Coronary artery (tissue), 2 donors: ENCODE results near the gene TERT.
A peak's percentile ranks its signal among the peaks of the same experiment; 100 is the strongest.

Experiments
- DNase-seq: peaks from one replicate; pipeline ENCODE4 v3.0.0-alpha.2; 2017; ENCODE audit warnings: low spot score
- H3K27ac ChIP-seq, 2 donors: fragments of 200-600 bp; sonication (generic); one replicate each; pipeline ENCODE4 v1.5.1; 2016 to 2019
- H3K4me3 ChIP-seq: fragments of 200-600 bp; sonication (generic); 2 replicates; pipeline ENCODE4 v1.5.1; 2016; ENCODE audit warnings: mild to moderate bottlenecking, moderate library complexity
- TF ChIP-seq, protein P1 (sequence below): fragments of 200-600 bp; sonication (generic); IDR thresholded peaks from one replicate; pipeline ENCODE4 v1.5.1; 2019; ENCODE audit warnings: antibody characterized with exemption

TERT gene

DNA sequence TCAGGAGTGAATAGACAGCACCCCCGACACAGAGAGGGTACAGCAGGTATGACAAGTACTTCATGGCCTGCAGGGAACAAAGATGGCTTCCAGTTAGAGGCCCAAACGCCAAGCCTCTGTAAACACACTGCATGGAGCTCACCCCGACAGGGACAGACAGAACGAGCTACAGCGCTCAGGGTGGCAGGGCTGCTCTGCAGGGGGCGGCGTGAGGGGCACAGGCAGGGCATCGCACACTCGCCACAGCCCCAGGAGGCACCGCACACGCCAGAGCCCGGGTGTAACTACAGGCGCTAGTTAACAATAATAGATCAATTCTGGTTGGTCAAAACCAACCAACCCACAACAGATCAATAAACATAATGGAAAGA lies 28.9 kb upstream of the TERT start:
- TF ChIP-seq, protein P1, sequence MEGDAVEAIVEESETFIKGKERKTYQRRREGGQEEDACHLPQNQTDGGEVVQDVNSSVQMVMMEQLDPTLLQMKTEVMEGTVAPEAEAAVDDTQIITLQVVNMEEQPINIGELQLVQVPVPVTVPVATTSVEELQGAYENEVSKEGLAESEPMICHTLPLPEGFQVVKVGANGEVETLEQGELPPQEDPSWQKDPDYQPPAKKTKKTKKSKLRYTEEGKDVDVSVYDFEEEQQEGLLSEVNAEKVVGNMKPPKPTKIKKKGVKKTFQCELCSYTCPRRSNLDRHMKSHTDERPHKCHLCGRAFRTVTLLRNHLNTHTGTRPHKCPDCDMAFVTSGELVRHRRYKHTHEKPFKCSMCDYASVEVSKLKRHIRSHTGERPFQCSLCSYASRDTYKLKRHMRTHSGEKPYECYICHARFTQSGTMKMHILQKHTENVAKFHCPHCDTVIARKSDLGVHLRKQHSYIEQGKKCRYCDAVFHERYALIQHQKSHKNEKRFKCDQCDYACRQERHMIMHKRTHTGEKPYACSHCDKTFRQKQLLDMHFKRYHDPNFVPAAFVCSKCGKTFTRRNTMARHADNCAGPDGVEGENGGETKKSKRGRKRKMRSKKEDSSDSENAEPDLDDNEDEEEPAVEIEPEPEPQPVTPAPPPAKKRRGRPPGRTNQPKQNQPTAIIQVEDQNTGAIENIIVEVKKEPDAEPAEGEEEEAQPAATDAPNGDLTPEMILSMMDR, result no peak
- Histone ChIP-seq H3K4me3 (no peak overlapping the region), H3K27ac (no peak overlapping the region)
- DNase-seq, result peak; percentile 61

DNA sequence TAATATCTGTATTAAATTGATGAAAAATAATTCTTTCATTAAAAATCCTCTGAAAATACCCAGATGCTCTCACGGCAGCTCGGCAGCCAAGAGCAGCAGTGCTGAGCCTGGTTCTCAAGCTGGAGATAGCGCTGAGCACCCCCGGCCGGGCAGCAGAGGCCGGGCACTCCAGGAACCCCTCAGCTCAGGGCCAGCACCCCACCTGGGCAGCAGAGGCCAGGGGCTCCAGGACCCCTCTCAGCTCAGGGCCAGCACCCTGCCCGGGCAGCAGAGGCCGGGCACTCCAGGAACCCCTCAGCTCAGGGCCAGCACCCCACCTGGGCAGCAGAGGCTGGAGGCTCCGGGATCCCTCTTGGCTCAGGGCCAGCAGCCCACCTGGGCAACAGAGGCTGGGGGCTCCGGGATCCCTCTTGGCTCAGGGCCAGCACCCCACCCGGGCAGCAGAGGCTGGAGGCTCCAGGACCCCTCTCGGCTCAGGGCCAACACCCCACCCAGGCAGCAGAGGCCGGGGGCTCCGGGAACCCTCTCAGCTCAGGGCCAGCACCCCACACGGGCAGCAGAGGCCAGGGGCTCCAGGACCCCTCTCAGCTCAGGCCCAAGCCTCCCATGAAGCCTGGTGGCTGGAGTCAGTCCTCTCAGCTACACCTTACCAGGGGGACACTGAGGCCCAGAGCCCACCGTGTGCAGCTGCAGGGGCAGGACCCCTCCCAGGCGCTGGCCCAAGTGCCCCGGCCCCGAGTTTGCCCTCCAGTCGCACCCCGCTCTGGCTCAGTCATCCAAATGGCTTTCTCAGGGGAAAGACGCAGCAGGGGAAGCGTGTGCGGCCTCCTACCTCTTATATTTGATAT lies 28.3 kb upstream of the TERT start:
- TF ChIP-seq, protein P1, result no peak
- peak; percentile 69 for DNase-seq
- Histone ChIP-seq H3K4me3 (no peak overlapping the region), H3K27ac (no peak overlapping the region)

DNA sequence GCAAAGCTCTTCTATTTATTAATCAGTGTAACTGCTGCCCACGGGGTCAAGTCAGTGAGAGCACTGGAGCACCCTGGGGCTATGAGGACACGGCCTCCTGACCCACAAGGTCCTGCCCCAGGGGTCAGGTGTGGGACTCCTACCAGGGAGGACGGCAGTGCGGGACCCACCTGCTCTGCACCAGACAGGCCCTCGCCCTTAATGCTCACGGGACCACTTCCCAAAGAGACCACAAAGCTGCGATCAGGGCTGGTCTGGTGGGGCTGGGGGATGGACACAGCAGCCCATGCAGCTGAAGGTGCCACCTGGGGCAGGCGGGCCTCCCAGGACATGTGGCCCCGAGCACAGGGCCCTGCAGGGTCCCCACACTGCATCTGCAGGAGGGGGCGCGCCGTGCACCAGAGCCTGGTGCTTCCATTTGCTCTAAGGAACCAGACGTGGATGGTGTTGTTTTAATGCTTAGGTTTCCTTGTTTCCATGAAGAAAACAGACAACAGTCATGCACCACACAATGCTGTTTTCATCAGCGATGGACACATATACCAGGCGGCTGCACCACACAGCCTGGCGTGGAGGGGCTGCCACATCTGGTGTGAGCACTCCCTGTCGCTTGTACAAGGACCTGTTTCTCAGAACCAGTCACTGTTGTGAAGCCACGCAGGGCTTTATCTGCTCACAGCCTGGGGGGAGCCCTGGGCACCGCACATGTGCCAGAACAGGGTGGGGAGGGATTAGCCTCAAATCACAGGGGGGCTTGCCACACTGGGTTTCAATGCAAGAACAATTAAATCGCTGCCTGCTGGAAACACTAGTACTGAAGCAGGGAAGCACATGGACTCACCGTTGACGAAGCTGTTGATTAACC lies 27.4 kb upstream of the TERT start:
- no peak overlapping the region for H3K27ac ChIP-seq
- peak; percentile 64 for DNase-seq
- H3K4me3 ChIP-seq, result no peak overlapping the region
- TF ChIP-seq, protein P1, result no peak

DNA sequence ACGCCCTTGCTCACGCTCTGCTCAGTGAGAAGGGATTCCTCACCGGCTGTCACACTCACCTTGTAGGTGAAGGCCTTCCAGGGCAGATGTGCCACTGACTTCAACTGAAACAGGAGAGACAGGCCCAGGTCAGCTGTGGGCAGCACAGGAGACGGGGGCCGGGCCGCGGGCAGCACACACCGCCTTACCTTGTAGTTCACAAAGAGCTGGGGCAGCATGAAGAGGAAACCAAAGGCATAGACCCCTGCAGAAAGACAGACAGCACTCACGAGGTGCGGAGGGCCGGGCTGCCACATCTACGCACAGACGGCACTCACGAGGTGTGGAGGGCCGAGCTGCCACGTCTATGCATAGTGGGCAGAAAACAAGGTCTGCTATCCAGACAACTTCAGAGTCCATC lies 26.7 kb upstream of the TERT start:
- peak; percentile 50 for DNase-seq
- Histone ChIP-seq H3K4me3 (no peak overlapping the region), H3K27ac (no peak overlapping the region)
- TF ChIP-seq, protein P1, result no peak

DNA sequence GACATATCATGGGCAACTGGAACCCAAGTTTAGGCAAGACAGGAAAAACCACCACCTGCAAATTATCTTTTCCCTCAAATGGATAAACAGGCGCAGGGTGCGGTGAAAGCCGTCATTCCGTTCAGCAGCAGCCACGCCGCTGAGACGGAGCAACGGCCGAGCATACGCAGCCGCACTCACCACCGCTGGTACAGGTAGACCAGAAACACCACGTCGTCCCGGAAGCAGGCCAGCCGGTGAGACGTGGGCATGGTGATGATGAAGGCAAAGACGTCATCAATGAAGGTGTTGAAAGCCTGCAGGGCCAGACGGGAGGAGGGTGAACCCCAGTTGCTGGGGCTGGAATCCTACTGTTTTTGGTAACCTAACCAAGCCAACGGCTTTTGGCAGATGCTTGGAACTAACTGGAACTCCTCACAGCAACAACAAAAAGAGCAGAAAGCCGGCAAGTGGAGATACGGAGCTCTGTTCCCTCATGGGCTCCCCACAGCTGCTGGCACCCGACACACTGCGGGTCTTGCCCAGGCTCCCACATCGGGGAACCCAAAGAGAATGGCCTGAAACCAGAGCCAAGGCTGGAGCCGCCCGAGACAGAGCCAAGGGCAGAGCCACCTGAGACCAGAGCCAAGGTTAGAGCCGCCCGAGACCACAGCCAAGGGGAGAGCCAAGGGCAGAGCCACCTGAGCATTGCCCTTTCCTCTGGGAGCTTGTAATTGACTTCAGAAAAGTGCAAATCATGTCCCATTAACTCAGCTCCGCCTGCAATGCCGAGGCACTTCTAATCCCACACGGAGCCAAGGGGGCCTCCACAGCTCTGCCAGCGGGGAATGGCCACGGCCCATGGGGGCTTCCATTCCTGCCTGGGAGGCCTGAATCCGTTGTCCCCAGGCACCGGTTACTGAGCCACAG lies 25.8 kb upstream of the TERT start:
- DNase-seq, result peak; percentile 35
- TF ChIP-seq, protein P1, result no peak
- Histone ChIP-seq H3K27ac (no peak overlapping the region), H3K4me3 (no peak overlapping the region)

DNA sequence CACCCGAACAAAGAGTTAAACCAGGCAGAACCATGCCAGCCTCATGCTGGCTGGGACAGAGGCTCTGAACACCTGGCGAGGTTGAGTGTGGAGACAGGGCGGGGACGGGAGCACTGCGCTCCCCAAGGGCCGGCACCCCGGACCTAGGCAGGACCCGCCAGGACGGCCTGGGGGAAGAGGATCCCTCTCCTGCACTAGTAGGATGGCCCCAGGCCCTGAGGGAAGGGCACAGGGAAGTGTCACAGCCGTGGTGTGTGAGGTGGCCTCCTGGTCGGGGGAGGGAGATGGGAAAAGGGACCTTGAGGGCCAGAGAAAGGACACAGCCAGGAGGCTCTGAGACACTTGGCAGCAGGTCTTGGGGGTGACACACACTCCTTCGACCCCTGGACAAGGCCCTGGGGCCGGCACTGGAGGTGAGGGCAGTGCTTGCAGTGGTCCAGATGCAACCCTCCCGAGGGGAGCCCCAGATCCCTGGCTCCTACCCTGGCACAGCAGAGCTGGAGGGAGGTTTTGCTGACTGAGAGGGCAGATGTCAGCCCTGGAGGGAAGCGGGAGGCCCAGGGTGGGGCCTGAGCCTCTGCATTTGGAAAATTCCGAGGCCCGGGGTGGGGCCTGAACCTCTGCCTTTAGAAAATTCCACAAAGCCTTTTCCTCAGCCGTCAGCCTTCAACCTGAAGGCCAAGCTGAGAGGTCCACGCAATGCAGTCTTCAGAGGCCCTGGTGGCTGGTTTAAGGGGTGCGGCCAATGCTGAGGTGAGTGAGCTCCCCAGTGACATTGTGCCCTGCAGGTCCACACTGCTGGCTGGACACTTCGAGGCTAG lies 24.8 kb upstream of the TERT start:
- DNase-seq, result peak; percentile 69
- TF ChIP-seq, protein P1, result no peak

More for the DNA sequence above, 24.8 kb upstream of the TERT start:
- Histone ChIP-seq H3K4me3 (no peak overlapping the region), H3K27ac (no peak overlapping the region)
